Measurements from ENCODE around the gene FCN1.

FCN1 gene

GRCh38 chr9:134933076-134933659 lies 15.5 kb upstream of the FCN1 start:
- H4K20me1 ChIP-seq (ENCODE audit: insufficient read depth, low read length): no peaks in the 10 kb centered on the region
- H3K36me3 ChIP-seq (replicated peaks; ENCODE audit: insufficient read depth, low read length): no peaks in the 10 kb centered on the region
- H3K4me3 ChIP-seq (ENCODE audit: low read length): no peak overlapping the region
- H2AFZ ChIP-seq (ENCODE audit: low read length): no peak overlapping the region
- no peak for DNase-seq
- H3K9me3 ChIP-seq (replicated peaks; ENCODE audit: insufficient read depth, low read length): no peaks in the 10 kb centered on the region
- H3K9ac ChIP-seq (ENCODE audit: low read length): no peak overlapping the region
- H3K4me1 ChIP-seq (ENCODE audit: low read length): no peaks in the 10 kb centered on the region
- no peaks in the 10 kb centered on the region for H3K9me2 ChIP-seq (replicated peaks; ENCODE audit: insufficient read depth, low read length)
- no peak for TF ChIP-seq EZH2 (optimal IDR thresholded peaks at IDR 0.05; ENCODE audit: low read depth, low read length)
- no peak for TF ChIP-seq CTCF (IDR thresholded peaks at IDR 0.05; ENCODE audit: low read length)
- no peak for TF ChIP-seq EZH2phosphoT487 (IDR thresholded peaks at IDR 0.05; ENCODE audit: low read length)
- no peak overlapping the region for H3K4me2 ChIP-seq (ENCODE audit: low read depth, low read length)
- H3K79me2 ChIP-seq (ENCODE audit: low read length): no peaks in the 10 kb centered on the region
- H3K27me3 ChIP-seq (replicated peaks; ENCODE audit: insufficient read depth, low read length): peaks cover 94% of the 10 kb centered on the region
- no peaks in the 10 kb centered on the region for H3F3A ChIP-seq (ENCODE audit: insufficient read depth, low read length)
- no peak overlapping the region for H3K27ac ChIP-seq (ENCODE audit: low read length)

- Histone ChIP-seq H3K36me3 (replicated peaks; ENCODE audit: insufficient read depth, low read length) (no peaks in the 10 kb centered on the region), H3K9ac (ENCODE audit: low read length) (no peak overlapping the region), H3K9me3 (replicated peaks; ENCODE audit: insufficient read depth, low read length) (no peaks in the 10 kb centered on the region), H3K79me2 (ENCODE audit: low read length) (no peaks in the 10 kb centered on the region), H4K20me1 (ENCODE audit: insufficient read depth, low read length) (no peaks in the 10 kb centered on the region), H3K9me2 (replicated peaks; ENCODE audit: insufficient read depth, low read length) (no peaks in the 10 kb centered on the region), H3K4me2 (ENCODE audit: low read depth, low read length) (no peak overlapping the region), H3K4me1 (ENCODE audit: low read length) (no peaks in the 10 kb centered on the region), H3K27me3 (replicated peaks; ENCODE audit: insufficient read depth, low read length) (peaks cover 94% of the 10 kb centered on the region), H3K27ac (ENCODE audit: low read length) (no peak overlapping the region), H3K4me3 (ENCODE audit: low read length) (no peak overlapping the region), H2AFZ (ENCODE audit: low read length) (no peak overlapping the region), H3F3A (ENCODE audit: insufficient read depth, low read length) (no peaks in the 10 kb centered on the region)
- DNase-seq: no peak
- TF ChIP-seq EZH2 (optimal IDR thresholded peaks at IDR 0.05; ENCODE audit: low read depth, low read length) (no peak), CTCF (IDR thresholded peaks at IDR 0.05; ENCODE audit: low read length) (no peak), EZH2phosphoT487 (IDR thresholded peaks at IDR 0.05; ENCODE audit: low read length) (no peak)
Measured at GRCh38 chr9:134932606-134933005, 14.9 kb upstream of the FCN1 start.

- H3K27me3 ChIP-seq (replicated peaks; ENCODE audit: insufficient read depth, low read length): peaks cover 92% of the 10 kb centered on the region
- no peaks in the 10 kb centered on the region for H3K4me1 ChIP-seq (ENCODE audit: low read length)
- TF ChIP-seq CTCF (IDR thresholded peaks at IDR 0.05; ENCODE audit: low read length): no peak
- TF ChIP-seq EZH2 (optimal IDR thresholded peaks at IDR 0.05; ENCODE audit: low read depth, low read length): no peak
- TF ChIP-seq EZH2phosphoT487 (IDR thresholded peaks at IDR 0.05; ENCODE audit: low read length): no peak
- no peak overlapping the region for H3K27ac ChIP-seq (ENCODE audit: low read length)
- H3K4me3 ChIP-seq (ENCODE audit: low read length): no peak overlapping the region
- H4K20me1 ChIP-seq (ENCODE audit: insufficient read depth, low read length): no peaks in the 10 kb centered on the region
- no peak overlapping the region for H3K4me2 ChIP-seq (ENCODE audit: low read depth, low read length)
- H3K79me2 ChIP-seq (ENCODE audit: low read length): no peaks in the 10 kb centered on the region
- DNase-seq: no peak
- no peak overlapping the region for H2AFZ ChIP-seq (ENCODE audit: low read length)
- H3K9ac ChIP-seq (ENCODE audit: low read length): no peak overlapping the region
- H3K36me3 ChIP-seq (replicated peaks; ENCODE audit: insufficient read depth, low read length): no peaks in the 10 kb centered on the region
- H3F3A ChIP-seq (ENCODE audit: insufficient read depth, low read length): no peaks in the 10 kb centered on the region
- no peaks in the 10 kb centered on the region for H3K9me2 ChIP-seq (replicated peaks; ENCODE audit: insufficient read depth, low read length)
- H3K9me3 ChIP-seq (replicated peaks; ENCODE audit: insufficient read depth, low read length): no peaks in the 10 kb centered on the region
Measured at GRCh38 chr9:134932171-134932570, 14.5 kb upstream of the FCN1 start.
